SK-N-MC (cell line): Measurements from ENCODE around the gene TGFB2.

Source experiments
- EZH2 ChIP-seq: fragments of 200-600 bp; sonication (generic); IDR thresholded peaks from one replicate; pipeline ENCODE4 v1.6.1; 2017; ENCODE audit warnings: antibody characterized with exemption
- POLR2AphosphoS5 ChIP-seq: IDR thresholded peaks from 2 replicates; pipeline ENCODE4 v1.6.1; 2012; ENCODE audit warnings: mild to moderate bottlenecking, low read depth, low read length, borderline replicate concordance

DNA sequence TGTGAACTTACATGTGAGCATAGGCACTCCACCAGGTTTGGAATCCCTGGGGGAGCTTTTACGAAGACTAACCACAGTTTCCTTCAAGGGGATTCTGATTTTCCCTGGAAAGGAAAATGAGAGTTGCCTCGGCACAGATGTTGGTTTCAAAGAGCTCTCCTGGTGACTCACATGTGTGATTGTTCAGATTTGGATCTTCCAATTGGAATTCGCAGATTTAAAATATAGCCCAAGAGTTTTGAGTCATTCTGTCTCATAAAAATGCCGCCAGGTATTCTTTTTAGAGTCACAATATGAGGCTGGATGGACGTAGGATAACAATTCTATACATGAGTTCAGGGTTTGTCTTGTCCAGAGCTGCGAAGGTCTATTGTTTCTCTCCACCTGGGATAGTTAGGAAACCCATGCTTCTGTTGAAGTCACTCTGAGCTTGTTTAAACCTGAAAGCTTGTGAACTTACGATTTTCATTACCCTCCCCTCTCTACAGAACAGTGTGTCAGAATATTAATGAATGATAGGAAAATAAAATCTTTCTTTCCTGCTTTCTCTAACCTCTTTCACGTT, 64.9 kb downstream of the TGFB2 start:
- TF ChIP-seq POLR2AphosphoS5, result no peak
- TF ChIP-seq EZH2, result no peak
